HepG2 (cell line): Measurements from ENCODE around the gene NUP85. TPM values are rescaled to one million over a fixed set of nuclear protein-coding genes. Genes with fewer than 3 reads are reported as not detected.

ENCODE experiments used
- ATAC-seq: fragments of 200-7000 bp; cut with Tn5 transposase; 3 replicates; pipeline ENCODE4 v1.9.1; 2020; ENCODE audit warnings: mild to moderate bottlenecking, moderate library complexity
- BruUV-seq: library from RNA; stranded (reverse); fragments of 400-500 nt; replicated peaks from 2 replicates; lab custom pipeline; 2021; lab: Mats Ljungman, UMichigan
- CTCF ChIA-PET: fragments of 300-600 bp; formaldehyde crosslinking; extraction: SDS; loops from one replicate; lab custom pipeline; 2021; ENCODE audit warnings: low total read pairs, inconsistent platforms, low intra/inter-chr PET ratio; lab: Yijun Ruan, JAX
- POLR2A ChIA-PET: fragments of 350-600 bp; sonication (Branson Sonifier 250); formaldehyde crosslinking; loops from one replicate; lab custom pipeline; 2020; ENCODE audit warnings: antibody characterized with exemption, inconsistent platforms; lab: Yijun Ruan, JAX
- DNase-seq: peaks from one replicate; pipeline ENCODE4 v3.0.0-alpha.2; 2015; ENCODE audit warnings: low spot score
- FAIRE-seq: peaks from 3 replicates; lab custom pipeline; 2011; peaks lifted over from hg19 to GRCh38; lab: Jason Lieb, UNC
- H2AFZ ChIP-seq: one replicate; pipeline ENCODE4 v1.6.1; 2011; ENCODE audit warnings: low read length, inconsistent platforms
- H3K27ac ChIP-seq: fragments of 300-600 bp; 3 replicates; pipeline ENCODE4 v1.8.0; 2011; ENCODE audit warnings: mixed run types, mild to moderate bottlenecking, mixed read lengths, low read length, inconsistent platforms; ENCODE audit not compliant: insufficient read depth; ENCODE audit errors: extremely low read length
- H3K27me3 ChIP-seq, 2 experiments: fragments of 200-600 bp in 1 of 2; 2 replicates in 1 of 2; 3 replicates in 1 of 2; pipeline versions ENCODE4 v1.6.0 to v1.8.0; 2011; ENCODE audit warnings: low read length in 2 of 2, mild to moderate bottlenecking in 2 of 2, moderate library complexity in 2 of 2, inconsistent platforms in 1 of 2; ENCODE audit not compliant: insufficient read depth in 2 of 2, control insufficient read depth in 1 of 2
- H3K36me3 ChIP-seq, 2 experiments: fragments of 200-600 bp in 1 of 2; replicated peaks in 1 of 2; 2 replicates in 1 of 2; 3 replicates in 1 of 2; pipeline versions ENCODE4 v1.5.1 to v1.8.0; 2011; ENCODE audit warnings: low read length in 2 of 2, inconsistent platforms in 1 of 2; ENCODE audit not compliant: insufficient read depth in 2 of 2, control insufficient read depth in 1 of 2
- H3K4me1 ChIP-seq: 2 replicates; pipeline ENCODE4 v1.5.1; 2012; ENCODE audit warnings: low read length, inconsistent platforms; ENCODE audit not compliant: insufficient read depth
- H3K4me2 ChIP-seq: 2 replicates; pipeline ENCODE4 v1.6.0; 2011; ENCODE audit warnings: low read depth, low read length, inconsistent platforms
- H3K4me3 ChIP-seq, 3 experiments: fragments of 200-600 bp in 1 of 3; sonication (generic), shearing (Covaris generic) in 1 of 3; replicated peaks in 1 of 3; 2 replicates each; pipeline ENCODE4 v1.5.1; 2011 to 2016; ENCODE audit warnings: low read length in 3 of 3, inconsistent platforms in 2 of 3, low read depth in 2 of 3, mild to moderate bottlenecking in 2 of 3, control low read depth in 1 of 3, mixed read lengths in 1 of 3; ENCODE audit not compliant: insufficient read depth in 1 of 3
- H3K79me2 ChIP-seq: one replicate; pipeline ENCODE4 v1.6.1; 2011; ENCODE audit warnings: low read length, inconsistent platforms; ENCODE audit not compliant: insufficient read depth
- H3K9ac ChIP-seq: 2 replicates; pipeline ENCODE4 v1.6.0; 2011; ENCODE audit warnings: mild to moderate bottlenecking, low read depth, low read length, inconsistent platforms; ENCODE audit not compliant: insufficient read depth
- H3K9me3 ChIP-seq: 2 replicates; pipeline ENCODE4 v1.5.1; 2012; ENCODE audit warnings: mild to moderate bottlenecking, low read length
- H4K20me1 ChIP-seq: 2 replicates; pipeline ENCODE4 v1.6.0; 2011; ENCODE audit warnings: inconsistent platforms, mild to moderate bottlenecking, low read length, moderate library complexity; ENCODE audit not compliant: insufficient read depth
- ATRX ChIP-seq: sonication (generic); formaldehyde crosslinking; IDR thresholded peaks from 2 replicates; pipeline ENCODE4 v1.4.0; 2020; ENCODE audit warnings: missing genetic modification reagents, borderline replicate concordance
- ESRRA ChIP-seq: sonication (generic); formaldehyde crosslinking; IDR thresholded peaks from 2 replicates; pipeline ENCODE4 v1.5.1; 2020; ENCODE audit warnings: mild to moderate bottlenecking, low read depth, missing genetic modification reagents
- NR2F2 ChIP-seq: IDR thresholded peaks from 2 replicates; pipeline ENCODE4 v1.6.1; 2012; ENCODE audit warnings: low read depth, inconsistent platforms, borderline replicate concordance
- NRL ChIP-seq: sonication (generic); formaldehyde crosslinking; IDR thresholded peaks from 2 replicates; pipeline ENCODE4 v1.5.0; 2020; ENCODE audit warnings: missing genetic modification reagents, mild to moderate bottlenecking, moderate library complexity, borderline replicate concordance
- SP140L ChIP-seq: sonication (generic); formaldehyde crosslinking; IDR thresholded peaks from 2 replicates; pipeline ENCODE4 v1.4.0; 2020; ENCODE audit warnings: missing genetic modification reagents, borderline replicate concordance
- SRY ChIP-seq: sonication (generic); formaldehyde crosslinking; IDR thresholded peaks from 2 replicates; pipeline ENCODE4 v1.8.0; 2022; ENCODE audit warnings: mild to moderate bottlenecking, missing genetic modification reagents
- TOPORS ChIP-seq: sonication (generic); formaldehyde crosslinking; IDR thresholded peaks from 2 replicates; pipeline ENCODE4 v1.8.0; 2023; ENCODE audit warnings: mild to moderate bottlenecking, missing genetic modification reagents
- ZBTB7A ChIP-seq: sonication (generic); formaldehyde crosslinking; IDR thresholded peaks from 2 replicates; pipeline ENCODE4 v1.8.0; 2022; ENCODE audit warnings: mild to moderate bottlenecking, missing genetic modification reagents
- ZNF350 ChIP-seq: sonication (generic); formaldehyde crosslinking; IDR thresholded peaks from 2 replicates; pipeline ENCODE4 v1.4.0; 2020; ENCODE audit warnings: mild to moderate bottlenecking, low read depth, missing genetic modification reagents, borderline replicate concordance
- ZNF468 ChIP-seq: sonication (generic); formaldehyde crosslinking; IDR thresholded peaks from 2 replicates; pipeline ENCODE4 v1.8.0; 2022; ENCODE audit warnings: mild to moderate bottlenecking, moderate library complexity, missing genetic modification reagents
- ZNF496 ChIP-seq: sonication (generic); formaldehyde crosslinking; IDR thresholded peaks from 2 replicates; pipeline ENCODE4 v1.8.1; 2023; ENCODE audit warnings: mild to moderate bottlenecking, moderate library complexity, missing genetic modification reagents; ENCODE audit not compliant: insufficient replicate concordance
- WGBS: methylation state at CpG from one replicate; pipeline ENCODE4 v1.1.6; 2017; ENCODE audit warnings: low lambda C conversion rate; 5-methylcytosine and 5-hydroxymethylcytosine counted together
- in situ Hi-C: cut with HindIII; loops from 2 replicates; pipeline ENCODE4 v1.10.0; 2017; ENCODE audit warnings: low pct_unique_long_range_greater_than_20kb; ENCODE audit not compliant: extremely low pct_ligation_motif_present
- intact Hi-C: fragments of 100-400 bp; cut with micrococcal nuclease; formaldehyde crosslinking; loops from one replicate; pipeline ENCODE4 v1.10.0; 2022; ENCODE audit not compliant: unreplicated experiment
- polyA plus RNA-seq, 8 experiments: library from polyadenylated mRNA; depleted of rRNA in 3 of 8; stranded (reverse) in 7 of 8; unstranded in 1 of 8; fragments of >200 nt; fragmentation: Illumina TruSeq in 4 of 8; extraction: Trizol in 4 of 8; gene quantifications; 2 replicates each; pipeline versions ENCODE4 v1.2.1 to v1.2.3, GENCODE V29; 2011 to 2016; ENCODE audit warnings: low read depth in 4 of 8, missing spikeins in 1 of 8, mixed read lengths in 1 of 8; ENCODE audit not compliant: insufficient read depth in 1 of 8
- total RNA-seq, 5 experiments: library from RNA; depleted of rRNA; stranded (reverse); fragments of >200 nt; fragmentation: Illumina TruSeq; extraction: Trizol; gene quantifications; 2 replicates each; pipeline ENCODE4 v1.2.3, GENCODE V29; 2016; ENCODE audit warnings: low read depth in 1 of 5
- TF ChIP-seq, protein P1 (sequence below): sonication (generic); formaldehyde crosslinking; IDR thresholded peaks from 2 replicates; pipeline ENCODE4 v1.9.0; 2021; ENCODE audit warnings: missing genetic modification reagents, mild to moderate bottlenecking, borderline replicate concordance
- TF ChIP-seq, protein P2 (sequence below): sonication (generic); formaldehyde crosslinking; IDR thresholded peaks from 2 replicates; pipeline ENCODE4 v1.4.0; 2020; ENCODE audit warnings: low read depth, mild to moderate bottlenecking, missing genetic modification reagents
- TF ChIP-seq, protein P3 (sequence below): sonication (generic); formaldehyde crosslinking; IDR thresholded peaks from 2 replicates; pipeline ENCODE4 v1.5.1; 2020; ENCODE audit warnings: missing genetic modification reagents, mild to moderate bottlenecking, borderline replicate concordance
- TF ChIP-seq, protein P4 (sequence below): sonication (generic); formaldehyde crosslinking; IDR thresholded peaks from 2 replicates; pipeline ENCODE4 v1.9.0; 2022; ENCODE audit warnings: low read depth, missing genetic modification reagents

Gene NUP85
- total and polyA plus RNA-seq, 2 of the 13 experiments (the other 11 are each of a cell fraction or from before 2014, with no cell fraction given): 89.1 to 124 TPM

DNA sequence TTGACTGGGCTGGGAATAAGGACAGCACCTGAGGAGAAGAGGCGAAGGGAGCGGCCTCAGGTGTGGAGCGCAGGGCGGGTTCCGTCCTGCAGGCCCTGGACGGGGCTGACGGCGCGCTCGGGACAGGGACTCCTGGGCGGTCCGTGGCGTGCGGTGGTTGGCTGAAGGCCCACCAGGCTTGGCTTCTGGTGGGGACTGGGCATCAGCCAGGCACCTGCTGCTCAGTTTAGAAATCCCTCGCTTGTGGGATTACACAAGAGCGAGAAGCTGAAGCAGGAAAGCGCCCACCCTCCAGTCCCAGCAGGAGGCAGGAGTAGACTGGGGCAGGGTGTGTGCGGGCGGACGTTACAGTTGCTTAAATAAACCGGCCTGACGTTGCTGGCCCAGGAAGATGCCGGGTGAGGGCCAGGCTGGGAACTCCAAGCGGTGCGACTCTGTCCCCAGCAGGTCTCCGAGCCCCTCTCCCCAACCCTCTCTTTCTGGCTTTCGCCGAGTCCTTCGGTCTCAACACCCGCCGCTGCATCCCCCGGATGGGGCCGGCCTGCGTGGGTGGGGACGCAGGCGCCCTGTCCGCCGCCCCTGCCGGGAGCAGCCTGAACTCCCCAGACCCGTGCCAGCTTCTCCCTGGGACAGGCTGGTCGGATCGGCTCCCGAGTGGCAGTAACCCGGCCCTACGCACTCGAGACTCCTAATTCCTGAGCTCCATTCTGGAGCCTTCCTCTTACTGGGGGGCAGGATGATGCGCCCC, 64.9 kb downstream of the NUP85 start:
- intact Hi-C loops: loop anchor here (1.0 to 2.0 kb wide), 3 partner anchors 39 to 142 kb away; partner anchors contain the start of gene GRB2
- CTCF ChIA-PET: interaction anchor here (0.9 to 1.2 kb wide), 3 partner anchors 18 to 142 kb away, joined by 3 to 4 read pairs (median 3); partner anchors contain the start of gene SLC25A19
- peak overlapping the region; percentile 91 to 98 (median 94) for H3K4me3 ChIP-seq
- H3K27me3 ChIP-seq: no peaks in the 10 kb centered on the region
- DNase-seq (peak; percentile 88), FAIRE-seq (peak; percentile 79), ATAC-seq (peak; percentile 71)
- POLR2A ChIA-PET: interaction anchor here (0.6 to 6.6 kb wide), 28 partner anchors 9 to 241 kb away, joined by 3 to 93 read pairs (median 4); partner anchors contain the start of genes GGA3, GRB2, JPT1 and MRPS7
- no peaks in the 10 kb centered on the region for H4K20me1 ChIP-seq
- in situ Hi-C loops: no loop called here
- peak overlapping the region; percentile 94 for H3K4me2 ChIP-seq
- H3K79me2 ChIP-seq: peaks cover 6% of the 10 kb centered on the region
- H3K27ac ChIP-seq: peak overlapping the region; percentile 68
- H3K4me1 ChIP-seq: peaks cover 43% of the 10 kb centered on the region
- WGBS: 0% methylated on average over 9 of the region's 47 CpGs
- peaks cover 12 to 33% of the 10 kb centered on the region in 2 experiments for H3K36me3 ChIP-seq
- H2AFZ ChIP-seq: no peak overlapping the region
- H3K9me3 ChIP-seq: no peaks in the 10 kb centered on the region
- BruUV-seq: no TSS peak
- H3K9ac ChIP-seq: peak overlapping the region; percentile 83
- TF ChIP-seq NRL (CRISPR knock-in tag): no peak; the same call in 1 of the 2 replicates
- peak; percentile 23; the same call in 1 of the 2 replicates for TF ChIP-seq ZBTB7A (CRISPR knock-in tag)
- no peak for TF ChIP-seq ZNF496 (CRISPR knock-in tag)
- no peak for TF ChIP-seq ATRX (CRISPR knock-in tag)
- TF ChIP-seq ESRRA: no peak; the same call in 1 of the 2 replicates
- no peak for TF ChIP-seq ZNF468
- peak; percentile 86; the same call in 1 of the 2 replicates for TF ChIP-seq ZNF350 (CRISPR knock-in tag)
- no peak for TF ChIP-seq NR2F2
- TF ChIP-seq, protein P1, sequence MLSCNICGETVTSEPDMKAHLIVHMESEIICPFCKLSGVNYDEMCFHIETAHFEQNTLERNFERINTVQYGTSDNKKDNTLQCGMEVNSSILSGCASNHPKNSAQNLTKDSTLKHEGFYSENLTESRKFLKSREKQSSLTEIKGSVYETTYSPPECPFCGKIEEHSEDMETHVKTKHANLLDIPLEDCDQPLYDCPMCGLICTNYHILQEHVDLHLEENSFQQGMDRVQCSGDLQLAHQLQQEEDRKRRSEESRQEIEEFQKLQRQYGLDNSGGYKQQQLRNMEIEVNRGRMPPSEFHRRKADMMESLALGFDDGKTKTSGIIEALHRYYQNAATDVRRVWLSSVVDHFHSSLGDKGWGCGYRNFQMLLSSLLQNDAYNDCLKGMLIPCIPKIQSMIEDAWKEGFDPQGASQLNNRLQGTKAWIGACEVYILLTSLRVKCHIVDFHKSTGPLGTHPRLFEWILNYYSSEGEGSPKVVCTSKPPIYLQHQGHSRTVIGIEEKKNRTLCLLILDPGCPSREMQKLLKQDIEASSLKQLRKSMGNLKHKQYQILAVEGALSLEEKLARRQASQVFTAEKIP: no peak
- no peak for TF ChIP-seq SP140L (CRISPR knock-in tag)
- TF ChIP-seq, protein P2, sequence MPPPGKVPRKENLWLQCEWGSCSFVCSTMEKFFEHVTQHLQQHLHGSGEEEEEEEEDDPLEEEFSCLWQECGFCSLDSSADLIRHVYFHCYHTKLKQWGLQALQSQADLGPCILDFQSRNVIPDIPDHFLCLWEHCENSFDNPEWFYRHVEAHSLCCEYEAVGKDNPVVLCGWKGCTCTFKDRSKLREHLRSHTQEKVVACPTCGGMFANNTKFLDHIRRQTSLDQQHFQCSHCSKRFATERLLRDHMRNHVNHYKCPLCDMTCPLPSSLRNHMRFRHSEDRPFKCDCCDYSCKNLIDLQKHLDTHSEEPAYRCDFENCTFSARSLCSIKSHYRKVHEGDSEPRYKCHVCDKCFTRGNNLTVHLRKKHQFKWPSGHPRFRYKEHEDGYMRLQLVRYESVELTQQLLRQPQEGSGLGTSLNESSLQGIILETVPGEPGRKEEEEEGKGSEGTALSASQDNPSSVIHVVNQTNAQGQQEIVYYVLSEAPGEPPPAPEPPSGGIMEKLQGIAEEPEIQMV (CRISPR knock-in tag): peak; percentile 96
- TF ChIP-seq, protein P3, sequence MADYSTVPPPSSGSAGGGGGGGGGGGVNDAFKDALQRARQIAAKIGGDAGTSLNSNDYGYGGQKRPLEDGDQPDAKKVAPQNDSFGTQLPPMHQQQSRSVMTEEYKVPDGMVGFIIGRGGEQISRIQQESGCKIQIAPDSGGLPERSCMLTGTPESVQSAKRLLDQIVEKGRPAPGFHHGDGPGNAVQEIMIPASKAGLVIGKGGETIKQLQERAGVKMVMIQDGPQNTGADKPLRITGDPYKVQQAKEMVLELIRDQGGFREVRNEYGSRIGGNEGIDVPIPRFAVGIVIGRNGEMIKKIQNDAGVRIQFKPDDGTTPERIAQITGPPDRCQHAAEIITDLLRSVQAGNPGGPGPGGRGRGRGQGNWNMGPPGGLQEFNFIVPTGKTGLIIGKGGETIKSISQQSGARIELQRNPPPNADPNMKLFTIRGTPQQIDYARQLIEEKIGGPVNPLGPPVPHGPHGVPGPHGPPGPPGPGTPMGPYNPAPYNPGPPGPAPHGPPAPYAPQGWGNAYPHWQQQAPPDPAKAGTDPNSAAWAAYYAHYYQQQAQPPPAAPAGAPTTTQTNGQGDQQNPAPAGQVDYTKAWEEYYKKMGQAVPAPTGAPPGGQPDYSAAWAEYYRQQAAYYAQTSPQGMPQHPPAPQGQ (CRISPR knock-in tag): no peak
- peak; percentile 10; the same call in 1 of the 2 replicates for TF ChIP-seq SRY
- TF ChIP-seq, protein P4, sequence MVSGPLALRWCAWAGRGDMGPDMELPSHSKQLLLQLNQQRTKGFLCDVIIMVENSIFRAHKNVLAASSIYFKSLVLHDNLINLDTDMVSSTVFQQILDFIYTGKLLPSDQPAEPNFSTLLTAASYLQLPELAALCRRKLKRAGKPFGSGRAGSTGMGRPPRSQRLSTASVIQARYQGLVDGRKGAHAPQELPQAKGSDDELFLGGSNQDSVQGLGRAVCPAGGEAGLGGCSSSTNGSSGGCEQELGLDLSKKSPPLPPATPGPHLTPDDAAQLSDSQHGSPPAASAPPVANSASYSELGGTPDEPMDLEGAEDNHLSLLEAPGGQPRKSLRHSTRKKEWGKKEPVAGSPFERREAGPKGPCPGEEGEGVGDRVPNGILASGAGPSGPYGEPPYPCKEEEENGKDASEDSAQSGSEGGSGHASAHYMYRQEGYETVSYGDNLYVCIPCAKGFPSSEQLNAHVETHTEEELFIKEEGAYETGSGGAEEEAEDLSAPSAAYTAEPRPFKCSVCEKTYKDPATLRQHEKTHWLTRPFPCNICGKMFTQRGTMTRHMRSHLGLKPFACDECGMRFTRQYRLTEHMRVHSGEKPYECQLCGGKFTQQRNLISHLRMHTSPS (CRISPR knock-in tag): no peak; the same call in 1 of the 2 replicates
- TF ChIP-seq TOPORS (CRISPR knock-in tag): no peak
